HG03196 (cell line): ENCODE measurements around the gene GDF2.

ENCODE experiments used
- ATAC-seq: cut with Tn5 transposase; IDR thresholded peaks from one replicate; pipeline ENCODE4 v1.9.1; 2021; ENCODE audit not compliant: unreplicated experiment

The GDF2 gene

GRCh38 chr10:47322300-47323061 is at the start of gene GDF2:
Gene GDF2 (plus strand): TSS chr10:47322454. CDS start chr10:47322669, 215 bp downstream.
- no peak for ATAC-seq

- ATAC-seq, result no peak
Observed at GRCh38 chr10:47276071-47276470, 46.2 kb upstream of the GDF2 start.

- ATAC-seq, result no peak
Observed at GRCh38 chr10:47276576-47277351, 45.5 kb upstream of the GDF2 start.

DNA sequence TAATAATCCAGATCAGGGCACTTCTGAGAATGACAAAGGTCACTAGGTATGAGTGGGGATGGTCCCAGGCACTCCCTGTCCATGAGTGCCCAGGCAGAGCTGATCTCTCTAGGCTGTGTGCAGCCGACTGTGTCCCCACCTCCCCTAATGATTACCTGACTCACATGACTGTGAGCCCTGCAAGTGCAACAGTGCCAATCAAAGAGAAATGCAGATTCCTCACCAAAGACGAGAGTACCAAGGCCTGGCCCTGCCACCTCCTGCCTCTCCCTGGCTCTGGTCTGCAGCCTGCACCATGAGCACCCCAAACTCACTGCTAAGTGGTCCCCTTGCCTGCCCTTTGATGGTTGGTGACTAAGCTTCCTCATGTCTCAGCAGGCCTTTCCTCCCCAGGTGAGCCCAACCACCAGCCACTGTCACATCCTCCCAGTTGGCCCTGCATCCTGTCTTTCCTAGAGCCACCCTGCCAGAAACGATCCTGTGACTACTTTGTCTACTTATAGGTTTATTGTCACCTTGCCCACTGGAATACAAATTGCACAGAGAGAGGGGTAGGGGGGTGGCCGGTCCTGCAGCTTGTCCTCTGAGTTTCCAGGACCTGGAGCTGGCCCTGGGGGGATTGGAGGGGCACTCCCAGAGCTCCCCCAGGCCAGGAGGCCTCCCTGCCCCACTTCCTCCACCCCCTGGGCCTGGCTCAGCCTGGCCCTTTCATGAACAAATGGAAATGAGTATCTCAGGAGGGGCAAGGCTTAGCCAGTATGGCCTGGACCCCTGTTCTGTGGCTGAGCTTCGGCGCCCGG is 44.7 kb upstream of the GDF2 start:
- no peak for ATAC-seq

DNA sequence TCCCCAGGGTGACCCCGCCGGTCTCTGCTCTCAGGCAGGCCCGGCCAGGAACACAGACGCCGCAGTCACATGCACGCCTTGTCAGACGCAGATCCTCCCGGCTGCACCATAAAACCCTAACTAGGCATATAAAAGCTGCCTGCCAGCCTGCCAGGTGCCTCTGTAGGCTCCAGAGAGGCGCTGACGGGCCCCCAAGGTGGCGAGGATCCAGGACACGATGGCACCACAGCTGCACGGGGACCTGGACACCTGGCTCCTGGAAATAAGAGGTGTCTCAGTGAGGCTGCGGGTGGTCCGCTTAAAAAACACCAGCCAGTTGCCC is 44.1 kb upstream of the GDF2 start:
- no peak for ATAC-seq

DNA sequence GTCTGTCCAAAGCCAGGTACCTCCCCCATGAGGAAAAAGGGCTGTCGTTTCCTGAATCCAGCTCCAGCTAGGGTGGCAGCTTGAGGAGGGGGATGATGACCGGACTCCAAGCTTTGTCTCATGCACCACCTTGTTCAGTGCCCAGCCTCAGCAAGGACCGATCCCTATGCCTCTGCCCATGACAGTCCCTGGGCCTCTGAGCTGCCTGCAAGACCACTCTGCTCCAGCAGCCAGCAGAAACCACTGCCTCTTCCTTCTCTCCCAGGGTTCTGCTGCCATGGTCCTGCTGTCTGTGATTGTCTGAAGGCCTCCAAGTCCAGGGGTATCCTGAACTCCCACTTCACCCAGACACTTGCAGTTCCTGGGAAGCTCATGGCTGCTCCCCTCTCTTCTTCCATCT is 43.5 kb upstream of the GDF2 start:
- ATAC-seq, result no peak

DNA sequence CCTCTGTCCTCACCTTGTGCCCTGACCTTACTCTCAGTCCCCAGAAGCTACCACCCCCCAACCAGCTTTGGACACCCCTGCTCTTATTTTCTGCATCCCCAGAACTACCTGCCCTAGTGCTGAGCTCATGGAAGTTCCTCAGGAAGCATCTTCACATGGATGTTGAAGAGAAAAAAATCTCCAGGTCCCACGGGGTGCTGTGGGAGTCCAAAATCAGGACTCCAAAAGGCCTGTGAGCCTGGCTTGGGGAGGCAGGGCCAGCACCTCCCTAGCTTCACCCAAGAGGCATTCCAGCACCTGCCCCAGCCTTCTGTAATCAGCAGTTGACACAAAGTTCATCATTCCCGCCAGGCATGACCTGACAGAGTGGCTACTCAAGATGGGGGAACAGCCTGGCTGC is 43.0 kb upstream of the GDF2 start:
- no peak for ATAC-seq

DNA sequence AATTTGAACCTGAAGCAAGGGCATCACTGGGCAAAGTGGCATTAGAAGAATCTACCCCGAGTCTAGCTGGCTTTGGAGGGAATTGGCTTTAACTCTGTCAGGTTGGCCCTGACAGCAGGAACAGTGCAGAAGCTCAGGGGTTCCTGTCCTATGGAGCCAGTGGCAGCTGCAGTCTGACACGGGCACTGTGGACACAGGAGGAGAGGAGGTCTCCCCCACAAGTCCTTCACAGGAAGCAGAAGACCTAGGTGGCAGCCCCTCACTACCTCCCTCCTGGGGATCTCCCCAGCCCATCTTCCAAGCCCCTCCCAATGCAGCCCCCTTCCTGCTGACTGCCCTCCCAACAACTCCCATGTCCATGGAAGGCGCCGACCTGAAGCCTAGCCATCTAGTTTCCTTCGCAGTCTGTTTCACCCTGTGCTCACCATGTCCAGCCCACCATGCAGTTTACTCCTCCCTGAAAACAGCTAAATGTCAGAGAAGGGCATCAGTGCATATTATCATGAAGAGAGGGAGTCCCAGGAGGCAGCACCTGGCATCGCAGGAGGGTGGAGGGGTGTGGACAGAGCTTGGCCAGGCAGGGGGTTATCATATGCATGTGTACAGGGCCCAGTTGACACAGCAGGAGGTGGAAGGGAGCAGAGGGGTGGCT is 40.1 kb upstream of the GDF2 start:
- no peak for ATAC-seq

- ATAC-seq, result no peak
Observed at GRCh38 chr10:47282657-47283018, 39.6 kb upstream of the GDF2 start.

DNA sequence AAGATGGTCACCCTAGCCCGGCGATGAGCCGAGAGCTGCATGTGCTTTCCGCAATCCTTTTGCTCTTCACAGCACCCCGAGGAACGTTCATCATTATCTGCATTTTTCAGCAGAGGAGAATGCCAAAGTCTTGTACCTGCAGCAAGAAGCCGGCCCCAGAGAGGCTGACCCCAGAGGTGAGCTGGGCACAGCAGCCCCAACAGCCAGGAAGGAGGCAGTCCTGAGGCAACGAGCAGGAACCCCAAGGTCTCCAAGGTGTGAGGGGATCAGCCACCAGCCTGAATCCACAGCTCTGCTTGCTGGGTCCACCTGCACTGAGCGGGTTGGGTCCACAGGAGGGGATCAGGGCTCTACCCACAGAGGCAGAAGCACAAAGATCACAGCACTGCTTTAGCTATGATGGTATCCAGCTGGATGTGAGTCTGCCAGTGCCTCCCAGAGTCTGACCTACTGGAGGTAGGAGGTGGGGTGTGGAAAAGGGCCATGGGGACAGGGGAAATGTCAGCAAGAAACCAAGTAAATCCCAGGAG is 39.1 kb upstream of the GDF2 start:
- ATAC-seq, result no peak

DNA sequence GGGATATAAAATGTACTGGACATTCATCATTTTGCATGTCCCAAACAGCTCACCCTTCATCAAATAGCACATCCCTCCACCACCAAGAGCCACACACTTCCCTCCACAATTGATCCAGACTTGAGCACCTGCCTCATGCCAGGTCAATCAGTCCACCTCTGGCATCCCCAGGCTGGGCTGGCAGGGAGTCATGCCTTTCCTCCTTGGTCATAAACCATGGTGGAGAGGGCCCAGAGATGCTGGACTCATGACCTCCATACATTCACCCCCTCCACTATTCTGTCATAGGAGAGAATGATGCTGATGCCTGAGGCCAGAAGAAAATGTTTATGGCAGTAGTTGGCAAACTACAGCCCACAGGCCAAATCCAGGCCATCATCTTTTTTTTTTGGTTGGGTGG is 38.4 kb upstream of the GDF2 start:
- ATAC-seq, result no peak

DNA sequence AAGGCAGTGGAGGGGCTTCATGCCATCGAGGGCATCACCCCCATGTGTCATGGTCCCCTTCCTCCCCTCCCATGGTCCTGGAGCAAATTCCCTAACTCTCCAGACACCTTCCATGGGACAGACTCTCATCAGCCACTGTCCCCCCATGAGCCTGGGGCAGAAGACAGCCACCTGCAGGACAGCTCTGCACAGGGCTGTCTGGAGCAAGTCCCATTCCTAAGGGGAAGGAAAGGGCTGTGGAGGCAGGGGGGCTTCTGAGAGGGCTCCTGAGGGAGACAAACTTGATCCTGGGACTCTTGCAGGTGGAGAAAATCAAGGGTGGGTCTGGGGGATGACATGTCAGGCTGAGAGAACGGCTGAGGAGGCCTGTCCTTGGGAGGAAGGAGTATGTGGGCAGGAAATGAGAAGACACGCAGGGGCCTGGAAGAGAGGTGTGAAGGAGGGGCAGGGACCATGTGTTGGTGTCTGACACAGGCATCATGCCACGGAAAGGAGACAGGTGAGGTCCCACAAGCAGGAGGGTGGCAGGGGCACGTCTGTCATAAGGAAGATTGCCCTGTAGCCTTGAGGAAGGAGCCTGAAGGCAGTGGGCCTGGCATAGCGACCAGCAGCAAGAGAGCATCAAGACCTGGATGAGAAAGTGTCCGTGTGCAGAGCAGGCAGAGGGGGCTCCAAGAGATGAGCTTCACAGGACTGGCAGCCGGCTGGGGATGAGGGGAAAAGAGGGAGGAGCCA is 36.7 kb upstream of the GDF2 start:
- ATAC-seq, result no peak

DNA sequence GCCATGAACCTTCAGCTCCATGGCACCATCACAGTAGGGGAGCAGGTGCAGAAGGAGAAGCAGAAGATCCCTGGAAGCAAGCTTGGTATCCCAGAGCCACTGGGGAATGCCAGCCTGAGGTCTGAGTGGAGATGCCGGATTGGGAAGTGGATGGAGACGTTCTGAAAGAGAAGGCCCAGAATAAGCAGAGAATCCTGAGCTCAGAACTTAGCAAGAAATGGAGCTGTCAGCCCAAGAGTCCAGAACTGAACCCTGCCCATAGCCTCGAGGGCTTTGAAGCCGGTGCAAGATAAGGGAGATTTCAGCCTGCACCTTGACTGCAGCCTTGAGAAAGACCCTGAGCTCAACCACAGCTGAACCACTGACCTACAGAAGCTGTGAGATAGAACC is 36.1 kb upstream of the GDF2 start:
- no peak for ATAC-seq

DNA sequence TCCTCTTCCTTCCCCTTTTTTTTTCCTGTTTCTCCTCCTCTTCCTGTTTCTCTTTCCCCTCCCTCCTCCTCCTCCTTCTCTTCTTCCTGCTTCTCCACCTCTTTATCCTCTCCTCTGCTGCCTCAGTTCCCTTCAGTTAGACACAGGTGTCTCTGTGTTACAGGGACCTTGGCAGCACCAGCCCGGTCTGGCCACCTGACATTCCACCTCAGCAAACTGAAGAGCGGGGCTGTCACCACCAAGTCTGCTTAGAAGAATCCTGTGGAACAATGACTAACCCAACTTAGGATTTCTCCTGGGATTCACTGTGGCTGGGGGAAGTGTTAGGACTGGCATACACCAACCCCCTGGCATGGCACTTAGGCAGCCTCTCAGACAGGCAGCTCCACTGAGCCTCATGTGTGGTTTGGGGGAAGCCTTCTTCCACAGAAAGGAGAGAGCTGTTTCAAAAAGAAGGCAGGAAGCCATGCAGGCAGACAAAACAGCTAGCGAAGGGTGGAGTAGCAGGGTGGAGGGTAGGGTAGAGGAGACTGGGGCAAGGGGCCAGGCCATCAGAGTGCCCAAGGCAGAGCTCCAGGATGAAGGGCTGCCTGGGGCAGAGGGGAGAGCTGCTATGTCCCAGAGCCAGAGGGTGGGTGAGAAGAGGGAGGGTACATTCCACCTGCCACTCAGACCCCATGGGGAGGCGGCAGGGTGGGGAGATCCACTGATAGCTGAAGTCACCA is 35.5 kb upstream of the GDF2 start:
- no peak for ATAC-seq

DNA sequence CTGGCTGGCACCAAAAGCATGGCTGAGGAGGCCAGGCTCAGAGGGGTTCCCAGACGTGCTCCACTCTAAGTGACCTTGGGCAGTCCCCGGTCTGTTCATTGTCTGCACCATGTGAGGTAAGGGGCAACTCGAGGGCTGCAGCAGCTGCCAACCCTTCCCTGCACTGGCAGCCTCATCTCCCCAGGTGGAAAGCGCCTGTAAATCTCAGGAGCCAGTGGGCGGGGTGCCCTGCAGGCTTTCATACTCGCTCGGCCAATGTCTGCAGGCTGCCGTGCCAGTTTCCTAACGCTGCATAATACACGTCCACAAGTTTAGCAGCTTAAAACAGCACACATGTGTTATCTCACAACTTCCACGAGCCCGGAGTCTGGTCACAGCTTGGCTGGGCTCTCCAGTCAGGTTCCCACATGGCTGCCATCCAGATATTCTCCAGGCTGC is 34.9 kb upstream of the GDF2 start:
- ATAC-seq, result no peak

GRCh38 chr10:47287805-47288204 is 34.4 kb upstream of the GDF2 start:
- no peak for ATAC-seq

DNA sequence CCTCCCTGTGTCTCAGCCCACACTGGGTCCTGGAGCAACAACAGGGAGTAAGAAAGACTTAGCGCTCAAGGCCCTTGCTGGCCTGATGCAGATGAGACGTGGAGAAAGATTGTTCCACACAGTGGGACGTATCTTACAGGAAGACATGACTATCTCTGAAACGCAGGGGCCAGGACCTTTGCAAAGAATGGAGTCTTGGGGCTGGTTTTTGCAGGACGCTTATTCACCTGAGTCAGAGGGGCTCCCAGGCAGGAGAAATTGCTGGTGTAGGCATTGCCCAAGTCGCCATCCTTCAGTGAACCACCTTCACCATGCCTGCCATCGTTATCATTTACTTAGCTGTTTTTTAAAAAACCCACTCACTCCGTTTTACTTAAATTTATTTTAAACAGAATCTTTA is 34.0 kb upstream of the GDF2 start:
- ATAC-seq, result no peak

DNA sequence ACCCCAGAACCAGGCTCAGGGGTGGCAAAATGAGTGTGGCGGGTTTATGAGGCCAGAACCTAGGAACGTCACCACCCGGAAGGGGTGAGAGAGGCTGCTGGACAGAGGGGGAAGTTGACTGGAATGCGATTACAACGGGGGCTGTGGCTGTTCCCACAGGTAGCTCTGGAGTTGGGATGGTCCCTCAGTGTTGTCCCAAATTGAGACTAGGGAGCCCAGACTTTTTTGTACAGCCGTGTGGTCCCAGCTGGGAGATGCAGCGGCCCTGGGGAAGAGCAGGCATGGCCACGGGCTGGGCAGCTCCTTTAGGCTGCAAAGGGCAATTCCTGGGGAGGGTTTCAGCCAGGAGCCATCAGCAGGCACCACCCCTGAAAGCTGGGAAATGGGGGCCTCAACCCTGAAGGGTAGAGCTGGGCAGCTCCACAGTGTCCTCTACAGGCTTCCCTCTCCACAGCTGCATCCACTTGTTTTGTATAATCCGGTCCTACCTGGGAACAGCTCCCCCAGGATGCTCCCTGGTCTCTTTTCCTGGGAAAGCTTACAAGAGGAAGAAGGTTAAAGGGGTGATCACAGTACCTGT is 33.2 kb upstream of the GDF2 start:
- ATAC-seq, result no peak

- ATAC-seq, result no peak
Observed at GRCh38 chr10:47289921-47290320, 32.3 kb upstream of the GDF2 start.
